Upper lobe of right lung (tissue), 1 donor: ENCODE results near the gene KRTAP5-4. TPM values are rescaled to one million over a fixed set of nuclear protein-coding genes. Genes with fewer than 3 reads are reported as not detected.

ENCODE experiments used
- ATAC-seq: fragments of 200-7000 bp; cut with Tn5 transposase; one replicate; pipeline ENCODE4 v1.9.1; 2020; ENCODE audit warnings: mild to moderate bottlenecking, moderate library complexity
- DNase-seq: peaks from one replicate; pipeline ENCODE4 v3.0.0-alpha.2; 2020
- H3K27ac ChIP-seq: fragments of 200-600 bp; one replicate; pipeline ENCODE4 v1.8.0; 2022
- H3K27me3 ChIP-seq: fragments of 200-600 bp; one replicate; pipeline ENCODE4 v1.8.0; 2022; ENCODE audit warnings: mild to moderate bottlenecking
- H3K36me3 ChIP-seq: fragments of 200-600 bp; one replicate; pipeline ENCODE4 v1.8.0; 2022
- H3K4me1 ChIP-seq: fragments of 200-600 bp; one replicate; pipeline ENCODE4 v1.8.0; 2022
- H3K4me3 ChIP-seq: fragments of 200-600 bp; one replicate; pipeline ENCODE4 v1.8.0; 2022; ENCODE audit warnings: mild to moderate bottlenecking
- H3K9me3 ChIP-seq: fragments of 200-600 bp; one replicate; pipeline ENCODE4 v1.8.0; 2022
- intact Hi-C: fragments of 100-400 bp; cut with DNase I; formaldehyde crosslinking; loops from one replicate; pipeline ENCODE4 v1.11.0; 2022
- total RNA-seq: library from RNA; stranded (reverse); fragmentation: NEBNext Ultra II Directional; extraction: Animal tissue kit (Norgen Biotek cat#: 25700); gene quantifications from one replicate; pipeline ENCODE4 v1.2.1, GENCODE V29; 2021
- TF ChIP-seq, protein P1 (sequence below): fragments of 200-600 bp; IDR thresholded peaks from one replicate; pipeline ENCODE4 v1.8.0; 2022; ENCODE audit warnings: antibody characterized with exemption
- donor health status: DM: no; HTN: yes; CAD: no; lungs with severe emphysema.

Gene KRTAP5-4
- total RNA-seq, 1 donor from 2014 or later = not detected

DNA sequence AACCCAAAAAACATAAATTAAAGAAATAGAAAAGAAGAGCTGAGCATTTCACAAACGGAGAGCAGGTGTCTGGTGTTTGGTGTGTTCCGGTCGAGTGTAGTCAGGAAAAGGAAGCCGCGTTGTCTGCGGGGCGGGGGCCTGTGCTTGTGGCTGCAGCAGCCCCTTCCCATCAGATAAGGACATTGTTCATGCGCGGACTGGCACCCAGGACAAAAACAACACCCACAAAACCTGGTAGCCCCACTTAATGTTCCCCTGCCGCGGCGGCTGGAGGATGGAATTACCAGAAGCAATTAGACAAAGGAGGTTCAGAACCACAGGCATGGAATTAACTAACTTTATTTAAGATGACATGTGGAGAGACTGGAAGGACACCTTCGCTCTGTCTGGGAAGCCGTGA, 37.6 kb upstream of the KRTAP5-4 start:
- H3K4me1 ChIP-seq = no peaks in the 10 kb centered on the region
- intact Hi-C loops = no loop called here
- ATAC-seq (no peak), DNase-seq (peak; percentile 32)
- TF ChIP-seq, protein P1, sequence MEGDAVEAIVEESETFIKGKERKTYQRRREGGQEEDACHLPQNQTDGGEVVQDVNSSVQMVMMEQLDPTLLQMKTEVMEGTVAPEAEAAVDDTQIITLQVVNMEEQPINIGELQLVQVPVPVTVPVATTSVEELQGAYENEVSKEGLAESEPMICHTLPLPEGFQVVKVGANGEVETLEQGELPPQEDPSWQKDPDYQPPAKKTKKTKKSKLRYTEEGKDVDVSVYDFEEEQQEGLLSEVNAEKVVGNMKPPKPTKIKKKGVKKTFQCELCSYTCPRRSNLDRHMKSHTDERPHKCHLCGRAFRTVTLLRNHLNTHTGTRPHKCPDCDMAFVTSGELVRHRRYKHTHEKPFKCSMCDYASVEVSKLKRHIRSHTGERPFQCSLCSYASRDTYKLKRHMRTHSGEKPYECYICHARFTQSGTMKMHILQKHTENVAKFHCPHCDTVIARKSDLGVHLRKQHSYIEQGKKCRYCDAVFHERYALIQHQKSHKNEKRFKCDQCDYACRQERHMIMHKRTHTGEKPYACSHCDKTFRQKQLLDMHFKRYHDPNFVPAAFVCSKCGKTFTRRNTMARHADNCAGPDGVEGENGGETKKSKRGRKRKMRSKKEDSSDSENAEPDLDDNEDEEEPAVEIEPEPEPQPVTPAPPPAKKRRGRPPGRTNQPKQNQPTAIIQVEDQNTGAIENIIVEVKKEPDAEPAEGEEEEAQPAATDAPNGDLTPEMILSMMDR = no peak
- H3K4me3 ChIP-seq = no peak overlapping the region
- no peak overlapping the region for H3K27ac ChIP-seq
- no peaks in the 10 kb centered on the region for H3K36me3 ChIP-seq
- H3K27me3 ChIP-seq = peaks cover 14% of the 10 kb centered on the region
- H3K9me3 ChIP-seq = no peaks in the 10 kb centered on the region

DNA sequence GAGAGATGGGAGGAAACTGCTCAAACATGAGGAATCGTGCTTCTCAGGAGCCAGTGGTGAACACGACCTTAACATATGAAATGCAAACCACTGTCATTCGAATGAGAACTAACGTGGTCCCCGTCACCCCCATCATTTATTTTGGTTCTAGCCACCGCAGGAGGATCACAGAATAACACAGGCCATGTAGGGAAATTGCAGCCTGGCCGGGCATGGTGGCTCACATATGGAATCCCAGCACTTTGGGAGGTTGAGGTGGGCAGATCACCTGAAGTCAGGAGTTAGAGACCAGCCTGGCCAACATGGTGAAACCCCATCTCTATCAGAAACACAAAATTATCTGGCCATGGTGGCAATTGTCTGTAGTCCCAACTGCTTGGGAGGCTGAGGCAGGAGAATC, 34.7 kb upstream of the KRTAP5-4 start:
- Histone ChIP-seq H3K9me3 (no peaks in the 10 kb centered on the region), H3K36me3 (no peaks in the 10 kb centered on the region), H3K27me3 (peaks cover 14% of the 10 kb centered on the region), H3K4me1 (peaks cover 6% of the 10 kb centered on the region), H3K4me3 (no peak overlapping the region), H3K27ac (no peak overlapping the region)
- DNase-seq (peak; percentile 33), ATAC-seq (no peak)
- TF ChIP-seq, protein P1 = no peak
- intact Hi-C loops = no loop called here

DNA sequence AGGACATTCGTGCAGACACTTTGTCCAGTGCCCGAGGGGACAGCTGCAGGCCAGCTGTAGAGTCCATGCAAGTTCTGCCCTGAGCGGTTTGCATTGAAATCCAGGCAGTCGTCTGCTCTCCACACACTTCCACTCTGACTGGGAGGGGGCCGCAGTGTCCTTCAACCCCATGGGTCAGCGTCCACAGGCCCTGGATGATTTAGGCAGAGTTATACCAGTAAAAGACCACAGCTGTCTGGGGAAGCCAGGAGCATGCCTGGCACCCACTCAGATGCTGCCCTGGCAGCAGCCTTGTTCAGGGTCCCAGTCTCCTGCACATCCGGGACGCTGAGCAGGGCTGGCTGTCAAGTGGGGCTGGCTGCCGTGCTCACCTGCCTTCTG, 34.1 kb upstream of the KRTAP5-4 start:
- intact Hi-C loops = no loop called here
- DNase-seq = peak; percentile 43
- peaks cover 14% of the 10 kb centered on the region for H3K27me3 ChIP-seq

DNA sequence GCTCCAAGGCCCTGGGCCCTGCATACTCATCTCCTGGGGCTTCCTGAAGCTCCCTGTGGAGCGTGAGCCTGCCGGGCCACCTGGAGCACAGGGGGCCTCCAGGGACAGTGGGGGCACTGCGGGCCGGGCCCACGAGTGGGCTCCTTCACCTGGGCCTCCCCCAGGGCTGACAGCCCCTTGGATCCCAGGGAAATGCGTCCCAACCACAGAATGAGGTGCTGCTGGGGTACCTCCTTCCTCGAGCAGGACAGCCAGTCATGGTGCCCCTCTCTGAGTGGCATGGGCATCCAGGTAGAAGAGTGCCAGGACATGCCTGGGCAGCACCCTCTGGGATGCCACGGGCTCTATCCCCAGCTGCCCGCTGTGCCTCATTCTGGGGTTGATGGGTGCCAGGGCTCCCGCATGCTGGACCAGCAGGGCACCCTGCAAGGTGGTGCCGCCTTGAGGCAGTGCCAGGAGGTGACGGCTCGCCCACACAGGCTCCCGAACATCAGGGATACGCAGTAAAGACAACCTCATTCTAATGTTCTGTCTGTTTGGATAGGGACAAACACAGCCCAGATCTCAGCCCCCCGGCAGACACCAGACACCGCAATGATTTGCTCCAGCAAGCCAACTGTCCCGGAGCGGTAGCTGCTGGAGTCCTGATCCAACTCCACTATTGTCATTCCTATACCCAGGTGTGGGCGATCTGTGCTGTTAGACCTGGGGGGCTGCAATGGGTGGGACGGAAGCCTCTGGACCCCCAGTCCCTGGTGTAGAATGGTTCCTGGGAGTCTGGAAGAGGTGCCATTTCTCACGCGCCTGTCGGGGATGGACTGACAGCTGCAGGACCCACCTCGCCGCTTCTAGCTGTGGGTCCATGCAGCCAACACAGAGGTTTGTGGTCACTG, 33.5 kb upstream of the KRTAP5-4 start:
- Histone ChIP-seq H3K36me3 (no peaks in the 10 kb centered on the region), H3K27ac (no peak overlapping the region), H3K27me3 (peaks cover 14% of the 10 kb centered on the region), H3K4me3 (no peak overlapping the region), H3K4me1 (peaks cover 6% of the 10 kb centered on the region), H3K9me3 (no peaks in the 10 kb centered on the region)
- no peak for ATAC-seq
- intact Hi-C loops = no loop called here
- DNase-seq = peak; percentile 47
- TF ChIP-seq, protein P1 = no peak

More for the DNA sequence above, 34.1 kb upstream of the KRTAP5-4 start:
- TF ChIP-seq, protein P1 = no peak
- H3K27ac ChIP-seq = no peak overlapping the region
- no peaks in the 10 kb centered on the region for H3K36me3 ChIP-seq
- H3K4me1 ChIP-seq = peaks cover 6% of the 10 kb centered on the region
- no peaks in the 10 kb centered on the region for H3K9me3 ChIP-seq
- no peak for ATAC-seq
- H3K4me3 ChIP-seq = no peak overlapping the region

DNA sequence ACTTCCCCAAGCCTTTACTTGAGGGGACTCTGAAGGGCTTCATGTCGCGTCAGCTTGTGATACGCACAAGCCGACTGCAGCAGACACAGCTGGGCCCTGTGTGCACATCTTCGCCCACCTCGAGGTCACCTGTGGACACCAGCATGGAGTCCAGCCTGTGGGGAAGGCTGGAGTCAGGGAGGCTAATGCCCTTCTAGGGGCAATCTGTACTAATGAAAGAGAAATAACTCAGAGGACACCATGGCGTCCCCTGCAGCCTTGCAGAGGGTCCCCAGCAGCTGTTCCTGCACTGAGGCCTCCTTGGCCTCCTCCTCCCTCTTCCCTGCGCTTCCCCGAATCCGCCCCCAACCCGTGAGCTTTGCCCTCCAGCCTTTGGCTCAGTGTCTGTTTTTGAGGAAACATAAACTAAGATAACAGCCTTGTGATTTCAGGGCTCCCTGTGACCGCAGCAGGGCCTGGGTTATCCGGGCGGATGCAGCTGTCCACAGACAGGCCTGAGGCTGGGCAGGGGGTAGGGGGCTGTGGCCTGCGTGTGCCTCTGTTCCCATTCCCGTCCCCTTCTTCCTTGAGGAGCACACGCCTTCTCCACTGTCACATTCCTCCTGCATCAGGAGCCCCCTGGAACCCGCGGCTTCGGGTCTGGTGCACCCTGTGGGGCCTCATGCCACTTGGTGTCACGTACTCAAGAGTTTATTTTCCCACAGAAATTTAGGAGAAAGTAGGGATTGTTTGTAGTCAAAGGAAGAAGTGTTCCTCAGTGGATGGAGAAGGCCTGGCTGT, 32.6 kb upstream of the KRTAP5-4 start:
- peaks cover 6% of the 10 kb centered on the region for H3K4me1 ChIP-seq
- peaks cover 8% of the 10 kb centered on the region for H3K27me3 ChIP-seq
- no peak overlapping the region for H3K4me3 ChIP-seq
- TF ChIP-seq, protein P1 = no peak
- intact Hi-C loops = no loop called here
- H3K9me3 ChIP-seq = no peaks in the 10 kb centered on the region
- no peak overlapping the region for H3K27ac ChIP-seq
- DNase-seq (peak; percentile 58), ATAC-seq (no peak)
- H3K36me3 ChIP-seq = no peaks in the 10 kb centered on the region
